Stimulated activated CD8-positive, alpha-beta memory T cell treated with anti-CD3 and anti-CD28 coated beads, Interleukin-7, amount 100 ng/mL, for 4 hours (primary cell): Measurements from ENCODE around the gene SIGLEC11.
"Not testable (repeated sequence)": the region's sequence is repeated elsewhere in the genome, so short reads cannot be mapped to it uniquely, and the experiment has no call there.

Experiments
- DNase-seq, 2 donors: peaks; one replicate each; pipeline ENCODE4 v3.0.0-alpha.2; 2020; ENCODE audit warnings: low read depth in 2 of 2

The SIGLEC11 gene

DNA sequence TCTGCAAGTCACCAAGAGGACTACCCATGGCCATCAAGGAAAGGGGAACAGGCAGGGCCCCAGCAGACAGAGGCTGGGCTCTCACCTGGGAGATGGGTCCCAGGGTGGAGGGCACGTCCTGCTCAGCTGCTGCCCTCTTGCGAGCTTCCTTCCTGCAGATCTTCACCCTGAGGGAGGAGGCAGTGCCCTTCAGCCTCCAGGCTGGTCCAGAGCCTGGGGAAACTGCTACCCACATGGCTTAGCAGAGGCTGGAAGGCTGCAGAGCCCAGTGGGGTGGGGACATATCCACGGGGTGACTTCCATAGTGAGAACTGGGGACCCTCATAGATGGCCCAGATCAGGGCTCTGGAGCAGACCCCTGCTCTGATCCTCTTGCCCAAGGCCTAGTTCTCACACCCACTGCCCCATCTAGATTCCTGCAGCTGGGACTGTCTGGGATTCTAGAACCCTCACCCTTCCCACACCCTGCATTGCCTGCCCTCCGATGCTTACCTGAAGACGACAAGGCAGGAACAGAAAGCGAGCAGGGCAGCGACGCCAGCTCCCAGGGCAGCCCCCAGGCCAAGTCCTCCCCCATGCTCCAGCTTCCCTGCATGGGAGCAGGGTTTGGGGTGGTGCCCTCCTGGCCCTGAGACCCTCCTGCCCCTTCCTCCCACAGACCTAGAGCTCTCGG is 9.0 kb downstream of the SIGLEC11 start:
- no peak for DNase-seq

DNA sequence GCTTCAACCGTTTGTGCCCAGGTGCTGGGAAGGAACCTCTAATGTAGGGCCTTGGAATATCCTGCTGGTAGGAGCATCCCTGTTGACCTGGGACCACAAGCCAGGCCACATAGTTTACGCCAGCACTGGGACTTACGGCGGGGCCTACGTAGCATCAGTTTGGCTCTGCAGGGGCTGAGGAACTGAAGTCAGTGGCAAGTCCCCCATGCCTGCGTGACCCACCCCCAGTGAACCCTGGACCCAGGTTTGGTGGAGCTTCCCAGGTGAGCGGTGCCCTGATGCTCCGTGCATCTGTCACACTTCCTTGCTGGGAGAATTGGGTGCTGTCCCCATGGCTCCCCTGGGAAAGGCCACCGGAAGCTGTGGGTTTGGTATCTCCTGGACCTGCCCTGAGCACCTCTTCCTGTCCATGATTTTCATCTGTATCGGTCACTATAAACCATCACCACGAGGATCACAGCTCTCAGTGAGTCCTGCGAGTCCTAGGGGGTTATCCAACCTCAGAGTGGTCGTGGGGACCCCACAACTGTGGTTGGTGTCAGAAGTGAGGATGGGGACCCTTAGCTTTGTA is 9.9 kb downstream of the SIGLEC11 start:
- no peak for DNase-seq

DNA sequence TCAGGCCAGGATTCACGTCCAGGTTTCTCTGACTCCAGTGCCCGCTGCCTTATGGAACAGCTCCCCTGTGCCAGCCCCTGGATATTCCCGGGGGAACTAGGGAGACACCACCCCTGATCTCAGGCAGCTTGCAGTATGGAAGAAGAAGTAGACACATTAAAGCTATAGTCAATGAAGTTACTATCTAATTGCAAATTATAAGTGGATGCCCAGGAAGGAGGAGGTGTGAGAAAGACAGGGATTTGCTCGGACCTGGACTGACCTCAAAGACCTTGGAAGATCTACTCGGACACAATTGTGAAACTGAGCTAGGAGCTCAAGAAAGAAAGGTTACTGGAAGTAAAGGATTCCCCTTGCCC is 10.4 kb downstream of the SIGLEC11 start:
- DNase-seq = no peak

DNA sequence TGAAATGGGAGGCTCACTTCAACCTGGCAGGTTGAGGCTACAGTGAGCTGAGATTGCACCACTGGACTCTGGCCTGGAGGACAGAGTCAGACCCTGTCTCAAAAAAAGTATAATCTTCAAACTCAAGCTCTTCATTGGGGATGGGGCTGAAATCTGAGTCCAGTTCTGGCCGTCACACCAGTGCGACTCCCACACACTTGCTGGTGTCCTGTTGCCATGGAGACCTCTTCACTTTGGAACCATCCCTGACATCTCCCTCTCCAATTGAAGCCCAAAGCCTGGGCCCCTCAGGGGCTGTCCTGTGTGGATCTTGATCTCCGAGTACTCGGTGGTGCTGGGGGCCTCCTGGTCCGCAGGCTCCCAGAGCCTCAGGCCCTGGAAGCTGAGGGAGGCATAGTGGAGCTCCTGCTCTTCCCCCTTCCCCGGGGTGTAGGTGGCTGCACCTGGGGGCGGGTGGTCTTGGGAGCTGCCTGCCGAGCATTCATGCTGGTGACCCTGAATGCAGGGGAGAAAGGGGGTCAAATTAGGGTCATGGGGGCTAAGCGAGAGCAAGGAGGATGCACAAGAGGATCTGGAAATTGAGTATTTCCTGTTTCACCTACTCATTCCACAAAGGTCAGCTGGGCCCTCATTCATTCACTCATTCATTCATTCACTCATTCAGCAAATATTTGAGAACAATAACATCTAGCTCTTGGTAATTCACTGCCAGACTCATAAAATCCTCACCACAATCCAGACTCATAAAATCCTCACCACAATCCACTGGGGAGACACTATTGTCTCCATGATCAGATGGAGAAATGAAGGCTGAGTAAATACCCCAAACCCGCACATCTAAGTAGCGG is 11.0 kb downstream of the SIGLEC11 start:
- no peak for DNase-seq

DNA sequence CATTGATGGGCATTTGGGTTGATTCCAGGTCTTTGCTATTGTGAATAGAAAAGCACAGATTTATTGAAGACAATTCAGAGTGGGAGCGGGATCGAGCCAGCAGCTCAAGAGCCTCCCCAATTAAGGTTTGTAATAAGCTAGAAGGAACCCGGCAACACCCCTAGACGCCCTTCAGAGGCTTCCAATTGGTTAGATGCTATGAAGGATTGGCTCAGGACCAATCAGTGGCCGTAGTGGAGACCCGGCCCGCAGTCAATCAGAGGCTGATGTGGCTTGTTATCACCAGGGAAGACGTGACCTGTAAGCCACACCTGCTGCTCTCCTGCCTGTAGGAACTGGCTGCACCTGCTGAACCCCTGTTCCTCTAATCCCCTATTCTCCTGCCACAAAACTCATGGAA is 14.6 kb downstream of the SIGLEC11 start:
- no peak for DNase-seq

DNA sequence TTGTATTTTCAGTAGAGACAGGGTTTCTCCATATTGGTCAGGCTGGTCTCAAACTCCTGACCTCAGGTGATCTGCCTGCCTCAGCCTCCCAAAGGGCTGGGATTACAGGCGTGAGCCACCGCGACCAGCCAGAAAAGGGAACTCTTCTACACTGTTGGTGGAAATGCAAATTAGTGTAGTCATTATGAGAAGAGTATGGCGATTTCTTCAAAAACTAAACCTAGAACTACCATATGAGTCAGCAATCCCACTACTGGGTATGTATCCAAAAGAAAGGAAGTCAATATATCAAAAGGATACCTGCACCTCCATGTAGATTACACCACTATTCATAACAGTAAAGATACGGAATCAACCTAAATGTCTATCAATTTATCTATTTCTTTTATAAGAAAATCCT is 16.4 kb downstream of the SIGLEC11 start:
- not testable (repeated sequence) for DNase-seq

DNA sequence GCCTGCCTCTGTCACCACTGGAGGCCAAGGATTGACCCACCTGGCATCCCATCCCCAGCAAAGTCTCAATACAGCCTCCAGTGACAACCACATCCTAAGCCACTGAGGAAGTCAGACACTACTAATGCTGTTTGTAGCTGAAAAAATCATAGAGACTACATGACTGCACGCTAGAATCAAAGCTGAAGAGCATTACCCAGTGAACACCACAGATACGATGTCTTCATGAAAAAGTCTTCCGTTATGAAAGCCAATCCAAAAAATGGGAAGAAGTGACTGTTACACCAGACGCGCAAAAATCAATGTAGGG is 20.5 kb downstream of the SIGLEC11 start:
- DNase-seq = no peak

DNA sequence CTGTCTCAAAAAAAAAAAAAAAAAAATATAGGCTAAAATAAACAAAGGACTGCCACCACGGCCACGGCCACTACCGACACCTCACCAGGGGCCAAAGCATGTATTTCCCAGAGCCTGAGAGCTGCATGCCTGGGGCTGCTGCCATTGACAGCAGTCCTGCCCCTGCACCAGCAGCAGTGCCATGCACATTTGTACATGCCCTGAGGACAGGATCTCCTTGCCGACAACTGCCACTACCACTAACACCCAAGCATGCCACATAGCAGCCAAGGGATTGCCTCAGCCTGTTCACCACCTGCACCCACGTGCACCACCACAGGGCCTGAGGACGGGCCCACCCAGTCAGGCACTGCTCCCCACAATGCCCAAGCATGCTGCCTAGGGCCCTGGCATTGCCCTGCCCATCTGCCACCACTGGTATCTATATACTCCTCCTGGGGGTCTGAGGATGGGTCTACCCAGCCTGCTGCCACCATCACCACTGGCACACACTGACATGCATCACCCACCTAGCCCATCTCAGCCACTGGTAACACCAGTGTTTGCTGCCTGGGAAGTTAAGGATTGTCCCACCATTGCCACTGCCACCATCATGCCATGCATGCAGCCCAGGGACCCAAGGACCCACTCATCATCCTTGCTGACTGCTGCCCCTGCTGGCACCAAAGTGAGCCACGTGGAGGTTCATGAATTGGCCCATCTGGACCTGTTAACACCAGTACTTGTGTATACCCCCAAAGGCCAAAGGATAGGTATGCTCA is 21.1 kb downstream of the SIGLEC11 start:
- no peak for DNase-seq

DNA sequence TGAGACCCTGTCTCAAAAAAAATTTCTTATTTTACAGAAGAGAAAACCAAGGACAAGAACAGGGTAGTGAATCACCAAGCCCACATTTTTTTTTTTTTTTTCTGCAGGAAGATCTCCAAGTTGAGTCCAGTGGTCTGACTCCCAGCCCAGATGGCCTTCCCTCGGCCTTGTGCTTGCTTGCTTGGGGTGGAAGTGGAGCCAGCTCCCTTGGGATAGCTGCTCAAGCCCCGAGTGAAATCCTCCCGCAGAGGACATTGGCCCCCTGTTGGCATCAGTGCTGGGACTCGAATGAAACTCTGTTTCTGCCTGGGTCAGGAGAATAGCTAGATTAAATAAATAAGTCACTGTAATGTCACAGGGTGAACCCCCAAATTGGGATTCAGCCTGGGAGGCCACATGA is 22.3 kb downstream of the SIGLEC11 start:
- no peak for DNase-seq

DNA sequence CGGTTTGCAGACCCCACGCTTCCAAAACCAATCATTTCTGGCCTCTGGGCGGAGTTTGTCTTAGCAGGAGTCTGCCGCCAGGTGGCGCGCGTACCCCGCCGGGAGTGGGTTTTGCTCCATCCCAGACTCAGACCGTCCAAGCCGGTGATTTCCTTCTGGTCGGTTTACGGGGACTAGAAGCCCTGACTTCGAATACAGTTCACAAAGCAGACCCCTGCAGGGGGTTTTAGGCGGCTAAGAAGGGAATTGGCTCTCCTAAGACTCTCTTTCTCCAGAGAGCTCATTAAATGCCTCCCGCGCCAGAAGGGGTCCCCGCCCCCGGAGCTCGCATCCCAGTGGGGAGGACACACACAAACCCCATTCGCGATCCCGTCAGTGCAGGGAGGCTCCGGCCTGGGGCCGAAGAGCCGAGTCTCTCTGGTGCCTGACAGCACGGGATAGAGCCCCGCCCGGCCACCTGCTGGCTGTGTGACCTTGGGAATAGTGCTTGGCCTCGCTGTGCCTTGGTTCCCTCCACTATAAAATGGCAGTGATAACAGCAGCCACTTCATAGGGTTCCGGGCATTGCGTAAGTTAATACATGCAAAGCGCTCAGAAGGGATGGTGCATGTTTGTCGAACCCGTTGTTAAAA is 23.1 kb downstream of the SIGLEC11 start:
- DNase-seq = peak; percentile 52 to 60

DNA sequence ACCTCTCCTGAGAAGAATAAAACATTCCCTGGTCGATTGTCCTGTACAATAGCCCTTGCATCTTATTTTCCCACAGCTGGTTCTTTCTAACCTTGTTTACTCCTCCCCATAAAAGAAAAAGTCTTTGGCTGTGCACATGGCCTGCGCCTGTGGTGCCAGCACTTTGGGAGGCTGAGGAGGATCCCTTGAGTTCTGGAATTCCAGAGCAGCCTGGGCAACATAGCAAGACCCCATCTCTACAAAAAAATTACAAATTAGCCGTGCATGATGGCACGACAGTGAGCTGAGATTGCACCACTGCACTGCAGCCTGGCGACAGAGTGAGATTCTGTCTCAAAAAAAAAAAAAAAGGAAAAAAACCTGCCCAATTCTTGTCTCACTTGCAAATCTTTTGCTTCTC is 24.4 kb downstream of the SIGLEC11 start:
- DNase-seq = no peak

DNA sequence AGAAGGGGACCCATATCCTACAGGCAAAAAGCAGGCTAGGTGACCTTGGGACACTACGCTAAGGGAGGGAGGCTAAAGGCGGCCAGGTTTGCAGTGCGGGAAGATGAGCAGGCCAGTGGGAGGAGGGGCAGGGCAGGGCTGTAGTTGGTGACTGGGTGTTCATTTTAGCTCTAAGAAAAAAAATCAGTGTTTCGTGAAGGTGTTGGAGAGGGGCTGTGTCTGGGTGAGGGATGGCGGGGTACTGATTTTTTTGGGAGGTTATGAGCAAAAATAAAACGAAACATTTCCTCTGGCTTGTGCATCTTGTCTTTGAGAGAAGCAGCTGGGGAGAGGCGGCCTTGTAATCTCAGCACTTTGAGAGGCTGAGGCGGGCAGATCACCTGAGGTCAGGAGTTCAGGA is 27.3 kb downstream of the SIGLEC11 start:
- no peak for DNase-seq

DNA sequence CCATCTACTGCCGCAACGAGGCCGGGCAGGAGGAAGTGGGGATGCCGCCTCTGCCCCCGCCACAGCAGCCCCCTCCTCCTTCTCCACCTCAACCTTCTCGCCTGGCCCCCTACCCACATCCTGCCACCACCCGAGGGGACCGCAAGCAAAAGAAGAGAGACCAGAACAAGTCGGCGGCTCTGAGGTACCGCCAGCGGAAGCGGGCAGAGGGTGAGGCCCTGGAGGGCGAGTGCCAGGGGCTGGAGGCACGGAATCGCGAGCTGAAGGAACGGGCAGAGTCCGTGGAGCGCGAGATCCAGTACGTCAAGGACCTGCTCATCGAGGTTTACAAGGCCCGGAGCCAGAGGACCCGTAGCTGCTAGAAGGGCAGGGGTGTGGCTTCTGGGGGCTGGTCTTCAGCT is 28.2 kb downstream of the SIGLEC11 start:
- no peak for DNase-seq

DNA sequence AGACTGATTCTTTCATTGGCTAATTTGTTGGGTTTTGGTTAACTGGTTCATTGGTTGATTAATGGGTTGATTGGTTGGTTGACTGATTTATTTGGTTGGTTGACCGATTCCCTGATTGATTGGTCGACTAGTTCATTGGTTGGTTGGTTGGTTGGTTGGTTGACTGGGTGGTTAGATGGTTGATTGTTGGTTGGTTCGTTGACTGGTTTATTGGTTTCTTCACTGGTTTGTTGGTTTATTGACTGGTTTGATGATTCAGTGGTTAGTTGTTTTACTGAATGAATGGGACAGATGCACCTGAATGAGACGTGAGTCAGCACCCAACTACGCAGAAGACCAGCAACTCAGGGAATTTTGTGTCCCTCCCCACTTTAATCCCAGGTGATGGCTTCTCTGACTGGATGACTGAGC is 28.9 kb downstream of the SIGLEC11 start:
- DNase-seq = no peak

DNA sequence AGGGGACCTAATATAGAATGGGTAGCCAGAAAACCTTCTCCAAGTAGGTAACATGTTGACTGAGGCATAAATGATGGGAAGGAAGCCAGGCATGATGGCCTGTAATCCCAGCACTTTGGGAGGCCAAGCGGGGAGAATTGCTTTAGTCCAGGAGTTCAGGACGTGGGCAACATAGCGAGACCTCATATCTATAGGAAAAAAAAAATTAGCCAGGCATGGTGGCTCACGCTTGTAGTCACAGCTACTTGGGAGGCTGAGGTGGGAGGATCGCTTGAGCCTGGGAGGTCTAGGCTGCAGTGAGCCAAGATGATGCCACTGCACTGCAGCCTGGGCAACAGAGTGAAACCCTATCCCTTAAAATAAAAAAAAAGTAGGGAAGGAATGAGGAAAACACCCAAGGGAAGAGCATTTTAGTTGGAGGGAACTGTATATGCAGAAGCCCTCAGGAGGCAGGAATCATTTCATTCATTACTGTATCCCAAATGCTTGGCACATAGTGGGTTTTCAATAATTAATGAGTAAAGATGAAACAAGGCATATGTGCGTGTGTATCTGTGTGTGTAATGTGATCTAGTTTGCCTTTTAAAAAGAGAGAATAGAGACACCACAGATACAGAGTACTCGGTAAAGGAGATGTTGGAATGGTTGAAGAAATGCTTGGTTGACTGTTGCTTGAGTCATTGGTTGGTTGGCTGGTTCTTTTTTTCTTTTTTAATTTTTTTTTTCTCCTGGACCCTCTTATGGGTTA is 29.5 kb downstream of the SIGLEC11 start:
- no peak for DNase-seq

DNA sequence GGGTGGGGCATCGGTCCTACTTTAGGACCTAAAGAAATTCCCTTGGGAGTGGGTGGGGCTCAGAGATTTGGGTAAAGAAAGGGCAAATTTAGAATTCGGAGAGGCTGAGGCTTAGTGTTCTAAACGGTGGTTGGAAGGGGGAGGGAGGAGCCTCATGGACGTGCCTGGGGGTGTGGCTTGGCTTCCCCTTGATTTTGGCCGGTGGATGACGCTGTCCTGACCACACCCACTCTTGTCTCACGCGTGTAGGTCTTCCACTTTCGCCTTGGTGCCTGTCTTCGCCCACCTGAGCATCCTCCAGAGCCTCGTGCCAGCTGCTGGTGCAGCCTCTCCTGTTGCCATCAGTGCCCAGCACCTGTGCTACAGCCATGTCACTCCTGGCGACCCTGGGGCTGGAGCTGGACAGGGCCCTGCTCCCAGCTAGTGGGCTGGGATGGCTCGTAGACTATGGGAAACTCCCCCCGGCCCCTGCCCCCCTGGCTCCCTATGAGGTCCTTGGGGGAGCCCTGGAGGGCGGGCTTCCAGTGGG is 30.4 kb downstream of the SIGLEC11 start:
- no peak for DNase-seq

DNA sequence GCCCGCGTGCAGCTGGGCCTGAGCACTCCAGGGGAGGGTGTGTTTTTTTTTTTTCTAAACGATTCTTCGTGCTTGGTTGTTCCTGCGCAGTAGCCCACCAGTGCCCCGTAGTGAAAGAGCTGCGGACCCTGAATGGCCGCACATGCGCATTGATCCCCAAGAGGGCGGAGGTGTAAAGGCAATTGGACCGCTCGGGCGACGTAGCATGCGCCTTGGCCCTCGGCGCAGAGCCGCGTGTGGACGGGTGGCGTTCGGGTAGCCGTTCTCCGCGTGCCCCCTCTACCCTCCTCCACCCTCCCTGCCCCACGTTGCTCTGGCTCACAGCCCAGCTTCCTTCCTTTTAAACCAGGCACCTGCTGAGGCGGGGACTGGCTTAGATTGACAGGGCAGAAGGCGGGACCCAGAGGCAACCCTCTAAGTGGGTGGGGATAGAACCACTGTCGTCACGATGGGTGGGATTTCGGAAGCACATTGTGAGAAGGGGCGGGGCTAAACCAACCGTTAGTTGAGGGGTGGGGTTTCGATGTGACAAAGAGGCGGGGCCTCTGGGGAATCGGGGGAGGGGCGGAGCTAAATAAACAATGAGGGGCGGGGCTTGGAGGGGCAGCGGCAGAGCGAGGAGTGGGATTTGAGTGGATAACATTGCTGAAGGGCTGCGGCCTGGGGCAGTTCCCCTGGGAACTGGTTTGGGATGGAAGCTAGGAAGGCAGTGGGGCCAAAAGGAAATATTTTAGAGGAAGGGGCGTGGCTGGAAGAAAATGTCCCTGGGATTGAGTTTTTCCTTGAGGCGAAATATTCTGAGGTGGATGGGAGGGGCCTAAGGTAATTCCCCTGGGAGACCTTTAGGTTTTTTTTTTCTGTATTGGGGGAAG is 31.1 kb downstream of the SIGLEC11 start:
- peak; percentile 84 to 95 for DNase-seq

DNA sequence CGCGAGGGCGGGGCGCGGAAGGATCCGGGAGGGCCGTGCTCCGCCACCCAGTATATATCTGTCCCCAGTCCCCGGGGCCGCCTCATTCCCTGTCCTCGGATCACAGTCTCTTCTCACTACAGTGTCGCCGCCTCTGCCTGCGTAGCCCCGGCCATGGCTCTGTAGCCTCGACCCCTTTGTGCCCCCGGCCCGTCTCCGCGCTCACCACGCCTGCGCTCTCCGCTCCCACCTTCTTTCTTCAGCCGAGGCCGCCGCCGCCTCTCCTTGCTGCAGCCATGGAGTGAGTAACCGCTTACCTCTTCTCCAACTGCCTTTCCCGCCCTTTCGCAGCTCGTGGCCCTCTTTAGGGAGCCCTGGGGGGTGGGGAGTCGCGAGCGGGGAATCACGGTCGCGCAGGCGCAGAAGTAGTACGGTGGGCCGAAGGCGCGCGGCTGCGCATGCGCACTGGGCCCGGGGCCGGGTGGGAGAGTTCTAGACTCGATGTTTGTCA is 31.8 kb downstream of the SIGLEC11 start, which contains the start of the genes ATF5 and NUP62:
ATF5 (plus strand) TSS at position 85 of the 490 bp plus-strand sequence. CDS start 1,646 bp downstream, outside the sequence.
NUP62 (minus strand) TSS at position 384 of the 490 bp plus-strand sequence. CDS start 19,697 bp downstream, outside the sequence.
- peak; percentile 80 to 88 for DNase-seq

DNA sequence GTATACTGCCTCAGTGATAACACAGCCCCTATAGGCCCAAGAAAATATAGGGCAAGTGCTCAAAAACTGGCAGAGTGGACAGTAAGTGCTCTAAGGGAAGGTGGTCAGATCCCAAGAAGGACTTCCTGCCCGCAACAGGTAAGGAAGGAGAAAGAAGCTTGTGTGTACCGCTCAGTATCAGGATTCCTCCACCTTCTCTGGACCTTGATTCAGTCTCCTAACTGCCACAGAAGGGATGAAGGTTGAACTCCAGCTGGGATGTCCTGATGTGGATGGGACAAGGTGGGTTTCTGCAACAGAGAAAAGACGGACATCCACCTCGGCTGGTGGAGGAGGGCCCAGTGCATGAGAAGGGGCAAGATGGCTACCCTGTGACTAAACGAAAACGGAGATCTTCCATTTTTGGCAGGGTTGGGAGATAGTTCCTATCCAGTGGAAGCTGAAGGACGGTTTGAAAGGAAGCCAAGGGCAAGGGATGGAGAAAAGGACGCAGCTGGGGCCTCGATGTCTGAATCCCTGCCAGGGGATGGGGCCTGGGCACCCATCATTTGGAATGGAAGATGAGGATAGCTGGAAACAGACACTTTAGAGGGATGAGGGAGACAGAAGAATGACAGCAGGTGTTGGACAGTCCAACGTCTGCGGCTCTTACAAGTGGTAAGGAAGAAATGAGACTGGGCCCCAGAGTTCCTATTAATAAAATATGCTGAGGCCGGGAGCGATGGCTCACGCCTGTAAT is 33.3 kb downstream of the SIGLEC11 start:
- no peak for DNase-seq
